ENCODE data around the gene URAD.

Gene URAD

GRCh38 chr13:27997904-27998522 lies 9.5 kb upstream of the URAD start:
- DNase-seq, result peak in 1 of 2 experiments; percentile 33

- DNase-seq, result no peak
Measured at GRCh38 chr13:27991881-27992280, 3.4 kb upstream of the URAD start.

GRCh38 chr13:27985600-27985999 lies 2.9 kb downstream of the URAD start:
- DNase-seq, result no peak

- no peak for DNase-seq
Measured at GRCh38 chr13:27982361-27982760, 6.1 kb downstream of the URAD start.

GRCh38 chr13:27981006-27981708 lies 7.3 kb downstream of the URAD start:
- DNase-seq, result no peak

GRCh38 chr13:27980280-27980998 lies 8.1 kb downstream of the URAD start:
- no peak for DNase-seq

GRCh38 chr13:27979765-27980279 lies 8.7 kb downstream of the URAD start:
- no peak for DNase-seq

- DNase-seq, result no peak
Measured at GRCh38 chr13:27979001-27979643, 9.4 kb downstream of the URAD start.

- no peak for DNase-seq
Measured at GRCh38 chr13:27978301-27978968, 10.1 kb downstream of the URAD start.

GRCh38 chr13:27977476-27978300 lies 10.8 kb downstream of the URAD start:
- DNase-seq, result no peak

GRCh38 chr13:27976362-27977091 lies 12.0 kb downstream of the URAD start:
- DNase-seq, result no peak

- no peak for DNase-seq
Measured at GRCh38 chr13:27975564-27976361, 12.7 kb downstream of the URAD start.

- no peak for DNase-seq
Measured at GRCh38 chr13:27973961-27974662, 14.4 kb downstream of the URAD start.

- DNase-seq, result no peak
Measured at GRCh38 chr13:27973291-27973690, 15.2 kb downstream of the URAD start.

GRCh38 chr13:27972478-27972820 lies 16.0 kb downstream of the URAD start:
- no peak for DNase-seq

- DNase-seq, result no peak
Measured at GRCh38 chr13:27971776-27972477, 16.6 kb downstream of the URAD start.

- DNase-seq, result no peak
Measured at GRCh38 chr13:27971236-27971645, 17.3 kb downstream of the URAD start.

GRCh38 chr13:27970382-27971235 lies 17.9 kb downstream of the URAD start:
- no peak for DNase-seq
